Progenitor cell of endocrine pancreas (in vitro differentiated cells): ENCODE data around the gene PLA2G4E. TPM values are rescaled to one million over a fixed set of nuclear protein-coding genes. Genes with fewer than 3 reads are reported as not detected.
A peak's percentile ranks its signal among the peaks of the same experiment; 100 is the strongest.

ENCODE experiments used
- DNase-seq: peaks from one replicate; pipeline ENCODE4 v3.0.0; 2021; ENCODE audit warnings: low spot score; ENCODE audit not compliant: unreplicated experiment
- H3K27ac Mint-ChIP-seq: 2 replicates; pipeline ENCODE4 v1.8.0; 2021; ENCODE audit warnings: mild to moderate bottlenecking, moderate library complexity, mixed read lengths
- H3K27me3 Mint-ChIP-seq: 2 replicates; pipeline ENCODE4 v1.8.0; 2021; ENCODE audit warnings: mixed read lengths
- H3K36me3 Mint-ChIP-seq: 2 replicates; pipeline ENCODE4 v1.8.0; 2022; ENCODE audit warnings: mixed read lengths; ENCODE audit not compliant: insufficient read depth
- H3K4me1 Mint-ChIP-seq: 2 replicates; pipeline ENCODE4 v1.8.0; 2021; ENCODE audit warnings: low read depth, mixed read lengths
- H3K4me3 Mint-ChIP-seq: 2 replicates; pipeline ENCODE4 v1.8.0; 2021; ENCODE audit warnings: low read depth, mild to moderate bottlenecking, moderate library complexity, mixed read lengths
- H3K9me3 Mint-ChIP-seq: 2 replicates; pipeline ENCODE4 v1.8.0; 2021; ENCODE audit warnings: low read depth, mixed read lengths
- total RNA-seq: library from RNA; stranded (reverse); gene quantifications from 2 replicates; pipeline ENCODE4 v1.2.1, GENCODE V29; 2021
- TF ChIP-seq, protein P1 (sequence below): fragments of 200-600 bp; sonication (generic); IDR thresholded peaks from one replicate; pipeline ENCODE4 v1.5.0; 2021; ENCODE audit warnings: antibody characterized with exemption, mild to moderate bottlenecking; ENCODE audit not compliant: unreplicated experiment

PLA2G4E gene
- total RNA-seq, 1 donor from 2014 or later: not detected

DNA sequence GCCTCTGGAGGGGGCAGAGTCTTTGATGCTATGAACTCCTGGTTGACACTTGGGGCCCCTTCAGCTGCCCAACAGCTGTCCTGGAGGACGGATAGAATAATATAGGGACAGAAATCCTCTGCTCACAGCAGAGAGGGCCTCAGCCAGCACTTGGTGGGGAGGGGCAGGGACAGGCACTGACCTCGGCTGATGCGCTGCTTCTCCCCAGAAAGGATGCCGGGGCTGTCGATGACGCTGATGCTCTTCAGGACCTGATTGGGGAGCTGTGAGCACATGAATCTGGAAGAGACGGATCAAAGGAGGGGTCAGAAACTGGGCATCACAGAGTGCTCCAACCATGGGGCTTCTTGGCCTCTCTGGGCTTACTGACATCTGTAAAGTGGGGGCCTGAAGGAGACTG, 78.0 kb downstream of the PLA2G4E start:
- Mint-ChIP-seq H3K36me3 (peaks cover 10% of the 10 kb centered on the region), H3K9me3 (no peaks in the 10 kb centered on the region), H3K4me1 (peaks cover 15% of the 10 kb centered on the region), H3K4me3 (no peak overlapping the region), H3K27me3 (no peaks in the 10 kb centered on the region), H3K27ac (peak overlapping the region; percentile 55)
- DNase-seq: no peak
- TF ChIP-seq, protein P1, sequence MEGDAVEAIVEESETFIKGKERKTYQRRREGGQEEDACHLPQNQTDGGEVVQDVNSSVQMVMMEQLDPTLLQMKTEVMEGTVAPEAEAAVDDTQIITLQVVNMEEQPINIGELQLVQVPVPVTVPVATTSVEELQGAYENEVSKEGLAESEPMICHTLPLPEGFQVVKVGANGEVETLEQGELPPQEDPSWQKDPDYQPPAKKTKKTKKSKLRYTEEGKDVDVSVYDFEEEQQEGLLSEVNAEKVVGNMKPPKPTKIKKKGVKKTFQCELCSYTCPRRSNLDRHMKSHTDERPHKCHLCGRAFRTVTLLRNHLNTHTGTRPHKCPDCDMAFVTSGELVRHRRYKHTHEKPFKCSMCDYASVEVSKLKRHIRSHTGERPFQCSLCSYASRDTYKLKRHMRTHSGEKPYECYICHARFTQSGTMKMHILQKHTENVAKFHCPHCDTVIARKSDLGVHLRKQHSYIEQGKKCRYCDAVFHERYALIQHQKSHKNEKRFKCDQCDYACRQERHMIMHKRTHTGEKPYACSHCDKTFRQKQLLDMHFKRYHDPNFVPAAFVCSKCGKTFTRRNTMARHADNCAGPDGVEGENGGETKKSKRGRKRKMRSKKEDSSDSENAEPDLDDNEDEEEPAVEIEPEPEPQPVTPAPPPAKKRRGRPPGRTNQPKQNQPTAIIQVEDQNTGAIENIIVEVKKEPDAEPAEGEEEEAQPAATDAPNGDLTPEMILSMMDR: no peak

DNA sequence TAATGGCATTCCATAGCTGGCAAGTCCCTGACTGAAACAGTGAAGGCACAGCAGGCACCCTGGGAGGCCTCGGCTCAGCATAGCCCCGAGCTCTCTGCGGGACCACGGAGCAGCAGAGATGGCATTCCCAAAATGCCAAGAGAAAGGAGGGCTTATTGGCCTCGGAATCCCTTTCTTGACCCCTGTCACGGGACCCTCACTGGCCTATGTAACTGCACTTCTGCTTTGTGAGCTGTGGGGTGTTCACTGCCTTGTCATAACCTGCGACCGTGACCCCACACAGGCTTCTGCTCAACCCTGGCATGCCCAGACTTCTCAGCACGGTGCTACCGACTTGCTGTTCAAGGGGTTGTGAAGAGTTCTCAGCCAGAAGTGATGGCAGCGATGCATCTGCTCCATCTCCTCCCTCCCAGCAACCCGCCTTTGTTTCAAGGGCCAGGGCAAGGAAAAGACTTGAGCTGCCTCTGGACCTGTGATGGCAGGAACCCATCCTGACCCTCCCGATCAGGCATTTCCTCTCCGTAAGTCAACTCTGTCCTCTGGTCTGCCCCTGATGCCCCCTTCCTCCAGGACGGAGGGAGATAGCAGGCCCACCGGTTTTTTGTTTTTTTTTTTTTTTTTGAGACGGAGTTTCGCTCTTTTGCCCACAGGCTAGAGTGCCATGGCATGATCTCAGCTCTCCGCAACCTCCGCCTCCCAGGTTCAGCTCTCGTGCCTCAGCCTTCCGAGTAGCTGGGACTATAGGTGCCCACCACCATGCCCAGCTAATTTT, 79.0 kb downstream of the PLA2G4E start:
- Mint-ChIP-seq H3K4me1 (peaks cover 9% of the 10 kb centered on the region), H3K27ac (peak overlapping the region; percentile 55), H3K36me3 (peaks cover 15% of the 10 kb centered on the region), H3K9me3 (no peaks in the 10 kb centered on the region), H3K27me3 (no peaks in the 10 kb centered on the region), H3K4me3 (no peak overlapping the region)
- no peak for DNase-seq
- TF ChIP-seq, protein P1: no peak

DNA sequence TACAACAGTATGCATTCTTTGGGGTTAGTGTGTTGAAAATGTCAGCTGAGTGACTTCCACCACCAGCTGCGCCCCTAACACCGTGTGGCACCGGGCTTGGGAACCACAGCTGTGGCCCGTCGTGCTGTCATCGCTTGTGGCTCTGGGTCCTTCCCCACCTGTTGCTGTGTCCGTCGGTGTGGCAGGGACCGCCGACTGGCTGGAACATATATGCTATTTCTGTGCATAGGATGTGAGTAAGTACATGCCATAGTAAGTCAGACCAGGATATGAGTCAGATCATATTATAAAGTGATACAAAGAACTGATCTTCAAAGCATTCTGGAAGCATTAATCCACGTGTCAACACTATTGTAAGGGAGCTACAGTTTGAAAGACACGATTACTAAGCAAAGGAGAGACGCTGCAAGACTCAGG, 80.4 kb downstream of the PLA2G4E start:
- H3K27ac Mint-ChIP-seq: no peak overlapping the region
- H3K4me1 Mint-ChIP-seq: peaks cover 9% of the 10 kb centered on the region
- DNase-seq: no peak
- TF ChIP-seq, protein P1: no peak
- no peaks in the 10 kb centered on the region for H3K9me3 Mint-ChIP-seq
- no peak overlapping the region for H3K4me3 Mint-ChIP-seq
- no peaks in the 10 kb centered on the region for H3K27me3 Mint-ChIP-seq
- H3K36me3 Mint-ChIP-seq: peaks cover 17% of the 10 kb centered on the region

DNA sequence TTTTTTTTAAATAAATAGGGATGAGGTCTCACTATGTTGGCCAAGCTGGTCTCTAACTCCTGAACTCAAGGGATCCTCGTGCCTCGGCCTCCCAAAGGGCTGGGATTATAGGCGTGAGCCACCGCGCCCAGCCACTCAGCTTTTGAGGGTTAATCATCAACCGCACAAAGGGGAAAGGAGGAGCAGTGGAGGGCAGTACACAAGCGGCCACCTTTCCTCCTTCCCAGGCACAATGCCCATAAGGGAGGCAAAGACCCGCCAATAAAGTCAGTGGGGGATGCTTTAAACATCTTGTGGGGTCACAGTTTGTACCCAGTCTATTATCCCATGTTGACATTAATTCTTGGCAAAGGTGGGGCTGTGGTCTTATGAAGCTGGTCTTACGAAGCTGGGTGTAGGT, 80.9 kb downstream of the PLA2G4E start:
- H3K36me3 Mint-ChIP-seq: peaks cover 14% of the 10 kb centered on the region

DNA sequence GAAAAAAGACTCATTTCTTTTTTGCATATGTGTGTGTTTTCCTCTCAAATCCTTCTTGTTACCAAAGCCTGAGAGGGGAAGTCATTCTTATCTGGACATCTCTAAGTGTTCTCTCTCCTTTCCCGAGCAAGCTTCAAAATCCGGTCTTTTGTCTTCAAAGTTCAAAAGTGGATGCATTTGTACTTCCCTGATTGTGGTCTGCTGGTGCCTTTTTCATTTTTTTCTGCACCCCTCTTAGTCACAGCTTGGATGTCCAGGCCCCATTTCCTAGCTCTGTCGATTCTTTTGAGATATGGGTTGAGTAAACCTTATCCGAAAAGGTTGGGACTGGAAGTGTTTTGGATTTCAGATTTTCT, 83.3 kb downstream of the PLA2G4E start:
- Mint-ChIP-seq H3K4me3 (no peak overlapping the region), H3K27me3 (no peaks in the 10 kb centered on the region), H3K9me3 (no peaks in the 10 kb centered on the region), H3K4me1 (peaks cover 14% of the 10 kb centered on the region), H3K36me3 (peaks cover 13% of the 10 kb centered on the region), H3K27ac (no peak overlapping the region)
- TF ChIP-seq, protein P1: no peak
- no peak for DNase-seq

More for the DNA sequence above, 80.9 kb downstream of the PLA2G4E start:
- peaks cover 8% of the 10 kb centered on the region for H3K4me1 Mint-ChIP-seq
- no peak overlapping the region for H3K4me3 Mint-ChIP-seq
- H3K9me3 Mint-ChIP-seq: no peaks in the 10 kb centered on the region
- TF ChIP-seq, protein P1: no peak
- no peak for DNase-seq
- H3K27ac Mint-ChIP-seq: no peak overlapping the region
- no peaks in the 10 kb centered on the region for H3K27me3 Mint-ChIP-seq
